Smooth muscle cell (in vitro differentiated cells): ENCODE data around the gene UBE2L3. TPM values are rescaled to one million over a fixed set of nuclear protein-coding genes. Genes with fewer than 3 reads are reported as not detected.
"Not testable (repeated sequence)": the region's sequence is repeated elsewhere in the genome, so short reads cannot be mapped to it uniquely, and the experiment has no call there.

Experiments used
- DNase-seq: peaks from one replicate; lab custom pipeline; 2025; ENCODE audit not compliant: unreplicated experiment; lab: John Stamatoyannopoulos, UW
- H2AFZ ChIP-seq: fragments of 200-600 bp; sonication (generic); 2 replicates; pipeline ENCODE4 v1.6.0; 2016; ENCODE audit warnings: antibody characterized with exemption, low read depth, mild to moderate bottlenecking
- H3F3A ChIP-seq: fragments of 200-600 bp; sonication (generic); 2 replicates; pipeline ENCODE4 v1.6.0; 2017; ENCODE audit warnings: antibody characterized with exemption, low read depth
- H3K27ac ChIP-seq: fragments of 200-600 bp; sonication (generic); 2 replicates; pipeline ENCODE4 v1.5.1; 2016; ENCODE audit warnings: low read depth, mild to moderate bottlenecking
- H3K27me3 ChIP-seq: fragments of 200-600 bp; sonication (generic); 2 replicates; pipeline ENCODE4 v1.6.1; 2016; ENCODE audit warnings: low read depth, mild to moderate bottlenecking
- H3K36me3 ChIP-seq: fragments of 200-600 bp; sonication (generic); 2 replicates; pipeline ENCODE4 v1.5.1; 2016; ENCODE audit warnings: low read depth
- H3K4me1 ChIP-seq: fragments of 200-600 bp; sonication (generic); 2 replicates; pipeline ENCODE4 v1.5.1; 2016; ENCODE audit warnings: low read depth
- H3K4me2 ChIP-seq: fragments of 200-600 bp; sonication (generic); 2 replicates; pipeline ENCODE4 v1.6.0; 2016; ENCODE audit warnings: mild to moderate bottlenecking
- H3K4me3 ChIP-seq: fragments of 200-600 bp; sonication (generic); 2 replicates; pipeline ENCODE4 v1.5.1; 2016; ENCODE audit warnings: mild to moderate bottlenecking
- H3K79me2 ChIP-seq: fragments of 200-600 bp; sonication (generic); 2 replicates; pipeline ENCODE4 v1.6.0; 2016; ENCODE audit warnings: low read depth, mild to moderate bottlenecking
- H3K9ac ChIP-seq: fragments of 200-600 bp; sonication (generic); 2 replicates; pipeline ENCODE4 v1.6.0; 2016; ENCODE audit warnings: low read depth
- H3K9me3 ChIP-seq: fragments of 200-600 bp; sonication (generic); replicated peaks from 2 replicates; pipeline ENCODE4 v1.5.1; 2016; ENCODE audit warnings: low read depth
- H4K20me1 ChIP-seq: fragments of 200-600 bp; sonication (generic); 2 replicates; pipeline ENCODE4 v1.6.0; 2016; ENCODE audit warnings: low read depth
- WGBS: methylation state at CpG from one replicate; pipeline ENCODE4 v1.1.7; 2016; ENCODE audit warnings: low lambda C conversion rate; 5-methylcytosine and 5-hydroxymethylcytosine counted together
- polyA plus RNA-seq: library from polyadenylated mRNA; unstranded; fragments of >200 nt; fragmentation: Nextera tagmentation; extraction: Ambion mirVana; gene quantifications from 2 replicates; pipeline ENCODE4 v1.2.1, GENCODE V29; 2016
- total RNA-seq: library from RNA; depleted of rRNA; stranded (reverse); fragments of >200 nt; gene quantifications from 2 replicates; pipeline ENCODE4 v1.2.3, GENCODE V29; 2014
- TF ChIP-seq, protein P1 (sequence below): fragments of 200-600 bp; sonication (generic); IDR thresholded peaks from 2 replicates; pipeline ENCODE4 v1.5.1; 2017; ENCODE audit warnings: borderline replicate concordance, mild to moderate bottlenecking, antibody characterized with exemption; ENCODE audit not compliant: insufficient read depth, poor library complexity, severe bottlenecking

Gene UBE2L3
- total and polyA plus RNA-seq, 2 experiments from 2014 or later, result 65.4 to 89.3 TPM

DNA sequence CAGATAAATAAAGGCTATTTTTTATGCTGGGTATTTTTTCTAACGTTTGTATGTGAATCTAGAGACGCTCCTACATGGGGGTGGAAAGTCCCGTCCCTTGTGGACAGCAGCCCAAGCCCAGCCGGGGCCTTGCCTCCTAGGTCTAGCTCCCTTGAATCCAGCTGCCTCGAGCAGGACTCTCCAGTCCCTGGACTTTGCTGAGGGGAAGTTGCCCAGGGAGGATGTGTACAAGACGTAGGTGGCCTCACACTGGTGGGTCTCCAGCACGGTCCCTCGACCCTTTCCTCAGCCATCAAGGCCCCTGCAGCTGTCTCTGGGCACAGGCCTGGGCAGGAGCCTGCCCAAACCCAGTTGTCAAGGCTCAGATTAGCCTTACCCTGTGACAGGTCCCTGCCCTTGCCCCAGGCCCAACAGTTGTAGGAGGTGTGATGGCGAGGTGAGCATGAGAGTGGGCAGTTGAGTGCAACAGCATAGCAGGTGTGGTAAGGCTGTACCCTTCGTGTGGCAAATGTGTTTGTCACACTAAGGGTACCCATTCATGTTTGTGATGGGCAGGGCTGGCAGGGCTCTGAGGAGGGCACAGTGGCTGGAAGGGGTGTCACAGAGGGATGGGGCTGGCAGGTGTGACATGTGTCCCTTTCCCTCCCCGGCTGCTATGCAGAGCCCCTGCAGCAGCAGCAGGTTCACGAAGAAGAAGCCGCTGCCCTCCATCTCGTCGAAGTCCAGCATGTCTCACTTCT lies 68.4 kb downstream of the UBE2L3 start:
- Histone ChIP-seq H3K27ac (no peak overlapping the region), H3K36me3 (no peaks in the 10 kb centered on the region), H3K9ac (no peak overlapping the region), H3F3A (no peaks in the 10 kb centered on the region), H3K27me3 (no peaks in the 10 kb centered on the region), H3K4me3 (no peak overlapping the region), H3K9me3 (no peaks in the 10 kb centered on the region), H4K20me1 (no peaks in the 10 kb centered on the region), H3K79me2 (no peaks in the 10 kb centered on the region), H3K4me1 (no peaks in the 10 kb centered on the region), H3K4me2 (no peak overlapping the region), H2AFZ (no peak overlapping the region)
- 86% methylated on average over 15 of the region's 15 CpGs for WGBS
- TF ChIP-seq, protein P1, sequence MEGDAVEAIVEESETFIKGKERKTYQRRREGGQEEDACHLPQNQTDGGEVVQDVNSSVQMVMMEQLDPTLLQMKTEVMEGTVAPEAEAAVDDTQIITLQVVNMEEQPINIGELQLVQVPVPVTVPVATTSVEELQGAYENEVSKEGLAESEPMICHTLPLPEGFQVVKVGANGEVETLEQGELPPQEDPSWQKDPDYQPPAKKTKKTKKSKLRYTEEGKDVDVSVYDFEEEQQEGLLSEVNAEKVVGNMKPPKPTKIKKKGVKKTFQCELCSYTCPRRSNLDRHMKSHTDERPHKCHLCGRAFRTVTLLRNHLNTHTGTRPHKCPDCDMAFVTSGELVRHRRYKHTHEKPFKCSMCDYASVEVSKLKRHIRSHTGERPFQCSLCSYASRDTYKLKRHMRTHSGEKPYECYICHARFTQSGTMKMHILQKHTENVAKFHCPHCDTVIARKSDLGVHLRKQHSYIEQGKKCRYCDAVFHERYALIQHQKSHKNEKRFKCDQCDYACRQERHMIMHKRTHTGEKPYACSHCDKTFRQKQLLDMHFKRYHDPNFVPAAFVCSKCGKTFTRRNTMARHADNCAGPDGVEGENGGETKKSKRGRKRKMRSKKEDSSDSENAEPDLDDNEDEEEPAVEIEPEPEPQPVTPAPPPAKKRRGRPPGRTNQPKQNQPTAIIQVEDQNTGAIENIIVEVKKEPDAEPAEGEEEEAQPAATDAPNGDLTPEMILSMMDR, result no peak
- DNase-seq, result no peak

DNA sequence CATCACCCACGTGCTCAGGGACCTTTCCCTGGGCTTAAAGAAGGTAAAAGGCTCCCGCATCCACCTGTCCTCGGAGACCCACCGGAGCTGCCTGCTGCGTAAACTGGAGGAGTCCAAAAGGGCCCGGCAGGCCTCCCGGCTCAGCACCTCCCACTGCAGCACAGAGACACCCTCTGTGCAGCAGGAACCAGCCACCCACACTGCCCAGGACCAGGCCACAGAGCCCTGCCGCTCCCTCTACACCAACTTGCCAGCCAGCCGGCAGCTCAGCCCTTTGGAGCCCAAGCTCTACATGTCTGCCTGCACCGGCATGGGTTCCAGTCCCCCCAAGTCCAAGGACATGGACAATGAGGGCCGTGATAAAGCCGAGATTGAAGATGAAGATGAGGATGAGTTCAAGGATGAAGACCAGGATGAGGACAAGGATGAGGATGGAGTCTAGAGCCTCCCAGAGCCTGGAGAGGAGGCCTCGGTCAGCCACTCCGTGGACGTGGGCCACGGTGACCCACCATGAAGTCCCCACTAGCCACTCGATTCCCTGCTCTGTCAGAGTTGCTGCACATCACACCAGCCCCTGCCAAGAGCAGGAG lies 69.2 kb downstream of the UBE2L3 start:
- Histone ChIP-seq H3K9me3 (no peaks in the 10 kb centered on the region), H3F3A (no peaks in the 10 kb centered on the region), H4K20me1 (no peaks in the 10 kb centered on the region), H3K9ac (no peak overlapping the region), H3K4me2 (no peak overlapping the region), H3K36me3 (no peaks in the 10 kb centered on the region), H3K79me2 (no peaks in the 10 kb centered on the region), H3K27ac (no peak overlapping the region), H3K4me1 (no peaks in the 10 kb centered on the region), H3K27me3 (no peaks in the 10 kb centered on the region), H2AFZ (no peak overlapping the region), H3K4me3 (no peak overlapping the region)
- TF ChIP-seq, protein P1, result no peak
- WGBS, result 93% methylated on average over 17 of the region's 17 CpGs
- no peak for DNase-seq

DNA sequence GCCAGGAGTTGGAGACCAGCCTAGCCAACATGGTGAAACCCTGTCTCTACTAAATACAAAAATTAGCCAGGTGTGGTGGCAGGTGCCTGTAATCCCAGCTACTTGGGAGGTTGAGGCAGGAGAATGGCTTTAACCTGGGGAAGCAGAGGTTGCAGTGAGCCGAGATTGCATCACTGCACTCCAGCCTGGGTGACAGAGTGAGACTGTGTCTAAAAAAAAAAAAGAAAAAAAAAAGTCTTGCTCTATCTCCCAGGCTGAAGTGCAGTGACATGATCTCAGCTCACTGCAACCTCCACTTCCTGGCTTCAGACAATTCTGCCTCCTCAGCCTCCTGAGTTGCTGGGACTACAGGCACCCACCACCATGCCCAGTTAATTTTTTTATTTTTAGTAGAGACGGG lies 69.9 kb downstream of the UBE2L3 start:
- H3K4me2 ChIP-seq, H3K4me3 ChIP-seq, H3K27ac ChIP-seq, H3K9me3 ChIP-seq, H3K79me2 ChIP-seq, H3F3A ChIP-seq, H3K4me1 ChIP-seq, H4K20me1 ChIP-seq, H3K27me3 ChIP-seq, H3K9ac ChIP-seq, DNase-seq, H3K36me3 ChIP-seq, H2AFZ ChIP-seq: not testable (repeated sequence)
- WGBS, result 81% methylated on average over 2 of the region's 2 CpGs

DNA sequence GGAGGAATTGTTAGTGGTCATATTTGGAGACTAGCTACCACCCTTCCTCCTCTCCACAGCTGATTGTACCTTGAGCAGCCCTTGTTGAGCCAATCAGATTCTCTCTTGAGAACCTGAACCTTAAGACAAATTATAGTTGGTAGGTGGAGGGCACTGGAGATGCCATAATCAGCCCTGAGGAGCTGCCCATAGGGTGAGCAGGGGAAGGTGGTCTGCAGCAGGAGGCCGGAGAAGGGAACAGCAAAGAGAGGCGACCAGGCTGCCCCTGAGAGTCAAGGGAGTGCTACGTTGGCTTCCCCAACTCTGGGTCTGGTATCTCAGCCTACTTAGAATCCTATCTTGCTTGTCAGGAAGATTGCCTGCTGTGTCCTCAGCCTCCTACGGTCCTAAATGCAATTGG lies 71.8 kb downstream of the UBE2L3 start:
- no peaks in the 10 kb centered on the region for H3K27me3 ChIP-seq
- TF ChIP-seq, protein P1, result no peak
- no peak overlapping the region for H3K4me3 ChIP-seq
- H3K9me3 ChIP-seq, result no peaks in the 10 kb centered on the region
- peaks cover 4% of the 10 kb centered on the region for H3K4me1 ChIP-seq
- H3F3A ChIP-seq, result no peaks in the 10 kb centered on the region
- no peaks in the 10 kb centered on the region for H3K79me2 ChIP-seq
- no peak for DNase-seq
- no peak overlapping the region for H2AFZ ChIP-seq
- H3K36me3 ChIP-seq, result no peaks in the 10 kb centered on the region
- no peak overlapping the region for H3K4me2 ChIP-seq
- WGBS, result 87% methylated on average over 4 of the region's 4 CpGs
- no peak overlapping the region for H3K9ac ChIP-seq
- H4K20me1 ChIP-seq, result peaks cover 10% of the 10 kb centered on the region
- H3K27ac ChIP-seq, result no peak overlapping the region
